Peyer's patch (tissue), 4 donors: ENCODE results near the gene CPNE9.

ENCODE experiments used
- CTCF ChIP-seq, 6 experiments: fragments of 450-650 bp in 4 of 6; fragments of 200-600 bp in 2 of 6; sonication (generic) in 1 of 6; IDR thresholded peaks; one replicate each; pipeline ENCODE4 v1.5.1; 2017 to 2019; ENCODE audit warnings: antibody characterized with exemption in 6 of 6, mild to moderate bottlenecking in 3 of 6, moderate library complexity in 1 of 6
- POLR2A ChIP-seq, 2 donors: fragments of 450-650 bp; IDR thresholded peaks; one replicate each; pipeline ENCODE4 v1.5.1; 2017; ENCODE audit warnings: antibody characterized with exemption in 2 of 2, mild to moderate bottlenecking in 2 of 2, moderate library complexity in 2 of 2

- no peak for TF ChIP-seq CTCF (IDR thresholded peaks at IDR 0.05)
- TF ChIP-seq POLR2A (IDR thresholded peaks at IDR 0.05) = no peak
Observed at GRCh38 chr3:9695345-9695744, 8.3 kb upstream of the CPNE9 start.
